Measurements from ENCODE around the gene MS4A14.

- TF ChIP-seq YY1 (IDR thresholded peaks at IDR 0.05; ENCODE audit: insufficient read depth, insufficient read length) (no peak), SUZ12 (IDR thresholded peaks at IDR 0.05; ENCODE audit: extremely low read depth, insufficient read depth, insufficient read length) (no peak), ZNF274 (IDR thresholded peaks at IDR 0.05; ENCODE audit: low read depth, low read length) (no peak)
Observed at GRCh38 chr11:60375316-60375715, 20.9 kb upstream of the MS4A14 start.
